ENCODE measurements around the gene ANKRD44.
"Not testable (repeated sequence)": the region's sequence is repeated elsewhere in the genome, so short reads cannot be mapped to it uniquely, and the experiment has no call there.

ANKRD44 gene

GRCh38 chr2:197310271-197310985 is at the start of gene ANKRD44:
ANKRD44 (minus strand) TSS chr2:197310780; CDS start chr2:197310604, 176 bp downstream.
- peak; percentile 80 for DNase-seq

GRCh38 chr2:197359859-197360258 is 49.3 kb upstream of the ANKRD44 start:
- DNase-seq: no peak

- no peak for DNase-seq
These were observed 48.4 kb upstream of the ANKRD44 start for GRCh38 chr2:197358931-197359330.

GRCh38 chr2:197357986-197358385 is 47.4 kb upstream of the ANKRD44 start:
- no peak for DNase-seq

GRCh38 chr2:197356136-197356535 is 45.6 kb upstream of the ANKRD44 start:
- DNase-seq: no peak

- DNase-seq: no peak
These were observed 43.6 kb upstream of the ANKRD44 start for GRCh38 chr2:197354169-197354558.

- no peak for DNase-seq
These were observed 43.0 kb upstream of the ANKRD44 start for GRCh38 chr2:197353393-197354168.

- DNase-seq: no peak
These were observed 39.1 kb upstream of the ANKRD44 start for GRCh38 chr2:197349699-197350098.

GRCh38 chr2:197348721-197349360 is 38.3 kb upstream of the ANKRD44 start:
- no peak for DNase-seq

GRCh38 chr2:197345846-197346370 is 35.3 kb upstream of the ANKRD44 start:
- DNase-seq: no peak

GRCh38 chr2:197343968-197344367 is 33.4 kb upstream of the ANKRD44 start:
- DNase-seq: not testable (repeated sequence)

GRCh38 chr2:197340591-197340990 is 30.0 kb upstream of the ANKRD44 start:
- DNase-seq: no peak

GRCh38 chr2:197339496-197340220 is 29.1 kb upstream of the ANKRD44 start:
- DNase-seq: no peak

- no peak for DNase-seq
These were observed 28.4 kb upstream of the ANKRD44 start for GRCh38 chr2:197339016-197339415.

GRCh38 chr2:197332641-197333040 is 22.1 kb upstream of the ANKRD44 start:
- no peak for DNase-seq

- no peak for DNase-seq
These were observed 17.9 kb upstream of the ANKRD44 start for GRCh38 chr2:197328461-197328860.

- no peak for DNase-seq
These were observed 17.0 kb upstream of the ANKRD44 start for GRCh38 chr2:197327472-197328098.

GRCh38 chr2:197327073-197327471 is 16.5 kb upstream of the ANKRD44 start:
- no peak for DNase-seq

GRCh38 chr2:197324801-197325200 is 14.2 kb upstream of the ANKRD44 start:
- no peak for DNase-seq

- no peak for DNase-seq
These were observed 12.4 kb upstream of the ANKRD44 start for GRCh38 chr2:197322724-197323720.

GRCh38 chr2:197322143-197322542 is 11.6 kb upstream of the ANKRD44 start:
- no peak for DNase-seq

All from NCI-H2029 (cell line).